T-helper 2 cell (primary cell): ENCODE measurements around the gene SAMD4B.
A peak's percentile ranks its signal among the peaks of the same experiment; 100 is the strongest.
"Not testable (repeated sequence)": the region's sequence is repeated elsewhere in the genome, so short reads cannot be mapped to it uniquely, and the experiment has no call there.

Experiments used
- DNase-seq, 5 experiments: peaks; one replicate each; pipeline versions ENCODE4 v3.0.0 to v3.0.0-alpha.2; 2012 to 2022

SAMD4B gene

DNA sequence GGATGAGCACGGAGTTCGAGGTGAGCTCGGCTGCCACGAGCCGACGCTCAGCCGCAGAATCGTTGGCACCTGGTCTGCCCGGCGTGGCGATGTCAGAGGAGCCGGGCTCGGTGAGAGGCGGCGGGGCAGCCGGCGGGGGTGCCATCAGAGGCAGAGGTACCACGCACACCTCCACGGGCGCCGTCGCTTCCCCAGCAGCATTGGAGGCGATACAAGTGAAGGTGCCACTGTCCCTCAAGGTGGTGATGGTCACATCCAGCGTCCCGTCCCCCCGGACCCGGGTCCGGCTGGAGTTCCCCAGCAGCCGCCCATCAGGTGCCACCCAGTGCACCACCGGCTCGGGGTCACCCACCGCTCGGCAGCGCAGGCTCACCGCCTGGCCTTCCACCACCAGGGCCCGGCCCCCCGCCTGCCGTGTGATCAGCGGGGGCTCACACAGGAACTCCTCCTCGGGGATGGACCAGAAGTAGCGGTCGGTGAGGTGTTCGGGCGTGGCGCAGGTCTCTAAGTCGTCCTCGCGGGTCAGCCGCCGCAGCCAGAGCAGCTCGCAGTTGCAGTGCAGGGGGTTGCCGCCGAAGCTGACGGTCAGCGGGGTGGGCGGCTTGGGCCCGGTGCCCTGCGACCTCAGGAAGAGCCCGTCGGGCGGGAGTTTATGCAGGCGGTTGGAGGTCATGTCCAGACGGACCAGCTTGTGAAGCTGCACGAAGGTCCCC is 28.0 kb upstream of the SAMD4B start:
- no peak for DNase-seq

DNA sequence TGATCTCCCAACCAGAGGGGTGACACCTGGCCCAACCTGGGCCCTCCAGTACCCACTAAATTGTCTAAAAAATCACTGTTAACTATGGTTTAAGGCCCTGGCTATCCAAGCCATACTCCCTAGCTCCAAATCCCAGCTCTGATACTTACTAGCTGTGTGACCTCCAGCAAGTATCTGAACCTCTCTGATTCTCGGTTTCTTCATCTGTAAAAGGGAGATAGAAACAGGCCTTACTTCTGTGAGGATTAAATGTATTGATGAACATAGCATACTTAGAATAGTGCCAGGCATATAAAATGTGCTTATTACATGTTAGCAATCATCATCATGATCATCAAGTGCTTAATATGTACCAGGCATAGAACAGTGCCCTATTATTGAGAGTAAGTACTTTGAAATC is 26.3 kb upstream of the SAMD4B start:
- no peak for DNase-seq

DNA sequence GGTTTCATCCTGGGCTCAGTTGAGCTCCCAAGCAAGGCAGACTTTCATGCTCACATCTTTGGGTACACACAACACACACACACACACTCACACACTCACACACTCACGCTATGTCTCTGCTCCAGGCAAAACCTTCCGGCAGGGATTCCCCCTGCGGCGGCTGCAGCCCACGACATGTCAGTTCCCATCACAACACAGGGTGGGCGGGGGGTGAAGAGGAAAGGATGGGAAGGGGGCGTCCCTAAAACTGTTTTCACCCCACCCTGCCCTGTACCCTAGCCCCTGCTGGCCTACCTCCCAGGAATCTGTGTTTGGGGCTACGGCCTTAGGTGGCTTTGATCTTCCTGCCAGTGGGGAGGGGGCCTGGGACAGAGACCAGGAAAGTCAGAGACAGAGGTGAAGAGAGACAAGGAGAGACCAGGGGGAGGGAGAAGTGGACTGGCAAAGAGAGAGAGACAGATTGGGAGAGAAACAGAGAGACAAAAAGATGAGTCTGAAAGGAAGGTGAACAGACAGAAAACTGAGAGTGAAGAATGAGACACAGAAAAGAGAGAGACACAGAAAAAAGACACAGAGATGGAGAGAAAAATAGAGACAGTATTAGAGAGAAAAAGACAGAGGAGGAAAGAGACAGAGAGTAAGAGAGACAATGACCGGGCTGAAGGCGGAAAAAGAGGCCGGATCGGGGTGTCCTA is 25.4 kb upstream of the SAMD4B start:
- no peak for DNase-seq

DNA sequence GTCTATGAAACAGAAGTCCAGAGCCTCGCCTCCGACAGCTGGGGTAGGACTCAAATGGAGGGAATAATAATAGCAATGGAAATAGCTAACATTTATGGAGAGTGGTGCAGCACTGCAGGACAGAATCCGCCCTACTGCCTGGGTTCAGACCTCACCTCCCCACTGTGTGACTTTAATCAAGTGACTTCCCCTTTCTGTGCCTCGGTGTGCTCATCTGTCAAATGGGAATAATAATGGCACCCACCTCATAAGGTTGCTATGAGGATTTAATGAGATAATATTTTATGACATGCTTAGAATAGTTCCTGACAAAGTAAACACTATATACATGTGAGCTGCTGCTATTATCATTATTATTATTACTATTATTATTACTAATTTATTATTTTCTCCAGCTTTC is 24.7 kb upstream of the SAMD4B start:
- no peak for DNase-seq

DNA sequence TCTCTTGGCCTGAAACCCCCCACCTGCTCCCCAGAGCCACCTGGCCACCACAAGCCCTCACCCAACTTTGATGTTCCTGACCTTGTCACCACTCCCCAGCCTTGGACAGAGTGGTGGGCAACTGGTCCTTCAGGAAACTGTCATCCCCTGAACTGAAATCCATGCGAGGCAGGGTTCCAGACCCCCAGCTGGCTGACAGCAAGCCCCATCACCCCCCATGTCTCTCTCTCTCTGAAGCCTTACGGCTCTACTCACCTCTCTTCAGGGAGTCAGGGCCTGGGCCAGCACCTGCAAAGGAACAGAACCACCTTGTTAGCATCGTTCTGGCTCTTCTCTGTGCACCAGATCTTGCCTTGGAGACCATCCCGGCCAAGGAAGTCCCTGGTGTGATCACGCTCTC is 24.1 kb upstream of the SAMD4B start:
- no peak for DNase-seq

DNA sequence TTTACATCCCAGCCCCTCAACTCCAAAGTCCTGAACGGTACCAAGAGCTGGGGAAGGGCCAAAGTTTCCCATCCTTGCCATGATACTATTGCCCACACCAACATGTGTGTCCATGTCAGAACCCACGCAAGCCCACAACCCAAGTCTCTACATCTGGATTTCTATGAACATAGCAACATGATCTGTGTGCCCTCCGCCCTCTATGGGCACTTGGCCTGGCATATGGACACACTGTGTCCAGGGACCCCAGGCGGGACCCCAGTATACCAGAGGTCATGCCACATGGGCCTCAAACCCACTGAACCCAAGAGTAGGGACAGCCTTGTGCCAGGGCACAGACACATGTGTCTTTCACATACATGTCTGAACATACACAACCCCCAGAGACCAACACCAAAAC is 23.5 kb upstream of the SAMD4B start:
- no peak for DNase-seq

DNA sequence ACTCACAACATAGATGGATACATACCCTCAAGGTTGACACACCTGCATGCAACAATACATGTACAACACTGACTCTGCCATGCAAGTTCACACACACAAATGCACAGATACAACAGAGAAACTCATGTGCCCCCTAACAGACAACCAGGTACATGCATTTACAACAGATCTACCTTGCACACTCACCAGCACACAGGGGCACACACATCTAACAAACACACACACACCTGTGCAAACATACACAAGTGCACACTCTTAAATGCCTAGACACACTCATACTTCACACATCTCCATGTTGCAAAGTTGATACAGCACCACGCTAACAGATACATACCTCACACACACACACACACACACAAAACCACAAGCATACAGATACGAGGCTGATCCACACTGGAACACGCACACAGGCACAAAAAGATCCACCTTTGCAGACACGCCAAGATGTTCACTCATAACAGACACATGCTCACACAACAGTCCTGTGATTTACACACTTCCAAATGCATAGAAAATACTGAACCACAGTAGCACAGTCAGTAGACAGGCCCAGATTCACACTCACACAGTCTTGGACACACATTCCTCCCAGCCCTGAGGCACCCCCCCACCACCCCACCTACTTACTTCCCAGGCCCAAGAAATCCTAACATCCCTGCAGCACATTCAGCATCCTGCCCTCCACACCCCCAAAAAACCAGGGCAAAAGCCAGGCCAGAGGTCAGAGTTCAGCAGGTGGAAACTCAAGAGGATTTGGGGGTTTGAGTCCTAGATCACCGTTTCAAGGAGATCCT is 22.9 kb upstream of the SAMD4B start:
- no peak for DNase-seq

DNA sequence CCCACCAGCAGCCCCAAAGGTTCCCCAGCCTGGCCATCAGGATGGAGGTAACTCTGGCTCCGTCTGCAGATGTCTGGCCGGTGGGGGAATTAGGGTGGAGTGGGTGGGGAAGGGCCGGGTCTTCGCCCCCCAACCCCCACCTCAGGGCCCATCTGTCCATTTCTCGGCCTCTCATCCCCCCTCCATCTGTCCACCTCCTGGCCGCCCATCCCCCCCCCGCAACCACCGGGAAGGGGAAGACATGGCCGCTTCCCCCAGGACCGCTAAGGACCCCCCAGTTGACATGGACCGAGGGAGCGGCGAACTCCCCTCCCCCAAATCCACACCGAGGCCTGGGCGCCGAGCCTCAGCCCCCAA is 22.4 kb upstream of the SAMD4B start:
- DNase-seq = no peak

DNA sequence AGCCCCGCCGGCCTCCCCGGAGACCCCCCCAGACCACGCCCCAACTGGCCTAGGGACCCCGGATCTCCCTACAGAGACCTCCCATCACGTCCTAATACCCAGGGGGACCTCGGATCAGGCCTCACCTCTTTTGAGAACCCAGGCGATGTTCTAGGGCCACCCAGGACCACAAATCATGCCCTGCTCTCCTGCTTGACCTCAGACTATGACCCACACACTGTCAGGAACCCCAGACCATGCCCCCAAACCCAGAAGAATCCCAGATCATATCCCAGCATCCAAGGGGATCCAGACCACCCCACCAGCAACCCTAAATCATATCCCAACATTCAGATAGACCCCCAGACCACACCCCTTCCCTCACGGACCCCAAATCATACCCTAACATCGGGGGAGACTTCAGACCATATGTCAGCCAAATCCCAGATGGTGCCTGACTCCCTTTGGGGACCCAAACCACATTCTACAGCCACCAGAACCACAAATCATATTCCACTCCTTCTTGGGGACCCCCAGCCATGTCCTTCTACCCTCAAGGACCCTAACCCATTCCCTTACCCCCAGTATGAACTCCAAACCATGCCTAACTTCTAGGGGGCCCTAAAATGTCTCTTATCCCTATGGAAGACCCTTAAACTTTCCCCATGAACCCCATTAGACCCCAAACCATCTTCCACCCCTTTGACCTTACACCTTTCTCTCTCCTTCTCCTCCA is 20.9 kb upstream of the SAMD4B start:
- DNase-seq = no peak

DNA sequence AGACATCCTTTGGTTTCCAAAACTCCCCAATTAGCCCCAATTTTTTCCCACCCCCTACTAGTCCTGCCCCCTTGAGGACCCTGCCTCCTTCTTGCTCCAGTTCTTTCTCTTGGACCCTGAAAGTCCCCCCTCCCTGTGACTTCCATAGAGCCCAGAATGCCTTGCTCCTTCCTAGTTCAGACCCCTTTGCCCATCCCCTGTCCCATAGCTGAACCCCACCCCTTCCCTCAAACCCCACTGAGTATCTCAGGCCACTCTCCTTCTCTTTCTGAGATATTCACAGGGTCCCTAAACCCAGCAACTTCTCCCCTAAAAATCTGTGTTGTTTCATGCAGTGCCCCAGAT is 20.4 kb upstream of the SAMD4B start:
- no peak for DNase-seq

DNA sequence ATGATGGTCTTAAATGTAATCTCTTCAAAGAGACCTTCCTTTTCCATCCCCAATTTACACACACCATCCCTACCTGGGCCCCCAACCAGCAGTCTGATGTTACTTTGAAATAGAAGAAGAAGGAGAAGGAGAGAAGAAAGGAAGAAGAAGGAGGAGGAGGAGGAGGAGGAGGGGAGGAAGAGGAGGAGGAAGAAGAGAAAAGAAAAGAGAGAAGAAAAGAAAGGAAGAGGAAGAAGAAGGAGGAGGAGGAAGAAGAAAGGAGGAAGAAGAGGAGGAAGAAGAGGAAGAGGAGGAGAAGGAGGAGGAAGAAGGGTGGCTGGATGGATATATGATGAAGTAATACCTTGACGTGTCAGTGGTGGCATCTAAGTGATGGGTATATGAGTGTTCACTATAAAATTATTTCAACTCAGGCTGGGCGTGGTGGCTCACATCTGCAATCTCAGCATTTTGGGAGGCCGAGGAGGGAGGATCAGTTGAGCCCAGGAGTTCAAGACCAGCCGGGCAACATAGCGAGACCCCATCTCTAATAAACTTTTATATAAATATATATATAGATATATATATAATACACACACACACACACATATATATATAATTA is 17.9 kb upstream of the SAMD4B start:
- DNase-seq = no peak

DNA sequence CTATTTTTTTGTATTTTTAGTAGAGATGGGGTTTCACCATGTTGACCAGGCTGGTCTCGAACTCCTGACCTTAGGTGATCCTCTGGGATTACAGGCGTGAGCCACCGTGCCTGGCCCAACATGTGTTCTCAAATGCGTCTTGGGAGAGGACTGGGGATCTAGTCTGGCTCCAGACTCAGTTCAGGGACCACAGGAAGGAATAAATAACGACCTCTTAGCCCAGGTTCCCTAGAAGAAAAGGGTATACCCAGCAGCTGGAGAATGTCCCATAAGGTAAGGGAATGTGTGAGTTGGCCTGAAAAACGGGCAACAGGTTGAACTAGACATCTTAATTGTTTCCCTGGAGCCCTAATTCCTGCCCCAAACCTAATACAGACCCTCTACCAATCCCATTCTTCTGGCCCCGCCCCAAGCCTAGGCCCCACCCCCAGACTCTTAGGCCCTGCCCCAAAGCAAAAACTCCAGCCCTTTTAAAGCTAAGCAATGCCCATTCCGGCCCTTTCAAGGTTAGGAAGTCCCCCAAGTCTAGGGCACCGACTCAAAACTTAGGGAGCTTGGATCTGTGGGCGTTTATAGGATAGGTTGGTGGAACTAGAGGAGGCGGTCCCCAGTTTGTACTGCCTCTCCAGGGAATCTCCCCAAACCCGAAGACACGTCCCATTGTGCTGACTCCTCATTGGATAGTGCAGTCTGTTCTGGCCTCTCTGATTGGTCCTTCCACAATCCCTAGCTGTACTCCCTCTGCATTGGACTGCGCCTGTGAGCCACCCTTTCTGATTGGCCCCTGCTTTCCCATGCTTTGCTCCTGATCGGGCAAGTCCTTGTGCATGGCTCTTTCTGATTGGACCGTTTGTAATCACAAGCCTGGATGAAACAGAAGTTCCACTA is 16.2 kb upstream of the SAMD4B start:
- DNase-seq = peak in 1 of 5 experiments; percentile 34

DNA sequence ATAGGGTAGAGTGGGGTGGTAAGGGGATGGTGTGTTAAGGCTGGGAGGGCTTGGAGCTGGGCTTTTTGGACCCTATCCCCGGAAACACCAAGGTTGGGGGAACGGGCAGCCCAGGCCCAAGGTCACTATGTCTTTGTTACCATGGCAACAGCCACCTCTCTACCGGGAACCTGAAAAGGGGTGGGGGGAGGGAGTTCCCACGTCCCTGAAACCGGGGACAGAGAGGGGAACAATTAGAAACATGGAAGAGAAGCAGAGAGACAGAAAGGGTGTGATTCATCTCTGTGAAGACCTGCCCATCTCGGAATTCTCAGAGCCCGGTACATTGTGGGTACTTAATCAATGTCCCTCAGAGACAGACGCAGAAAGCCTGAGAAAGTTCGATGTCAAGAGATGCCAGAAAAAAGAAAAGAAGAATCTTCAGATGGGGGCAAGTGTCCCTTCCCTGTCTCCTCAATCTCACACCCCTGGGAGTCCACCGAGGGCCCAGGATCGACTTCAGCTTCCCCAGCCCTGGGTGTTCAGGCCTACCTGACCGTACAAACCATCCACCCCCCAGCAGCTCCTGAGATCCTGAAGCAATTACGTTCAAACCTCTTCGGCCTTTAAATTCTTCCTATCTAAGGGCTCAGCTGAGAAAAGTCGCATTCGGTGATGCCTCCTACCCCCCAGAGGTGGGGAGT is 14.7 kb upstream of the SAMD4B start:
- no peak for DNase-seq

DNA sequence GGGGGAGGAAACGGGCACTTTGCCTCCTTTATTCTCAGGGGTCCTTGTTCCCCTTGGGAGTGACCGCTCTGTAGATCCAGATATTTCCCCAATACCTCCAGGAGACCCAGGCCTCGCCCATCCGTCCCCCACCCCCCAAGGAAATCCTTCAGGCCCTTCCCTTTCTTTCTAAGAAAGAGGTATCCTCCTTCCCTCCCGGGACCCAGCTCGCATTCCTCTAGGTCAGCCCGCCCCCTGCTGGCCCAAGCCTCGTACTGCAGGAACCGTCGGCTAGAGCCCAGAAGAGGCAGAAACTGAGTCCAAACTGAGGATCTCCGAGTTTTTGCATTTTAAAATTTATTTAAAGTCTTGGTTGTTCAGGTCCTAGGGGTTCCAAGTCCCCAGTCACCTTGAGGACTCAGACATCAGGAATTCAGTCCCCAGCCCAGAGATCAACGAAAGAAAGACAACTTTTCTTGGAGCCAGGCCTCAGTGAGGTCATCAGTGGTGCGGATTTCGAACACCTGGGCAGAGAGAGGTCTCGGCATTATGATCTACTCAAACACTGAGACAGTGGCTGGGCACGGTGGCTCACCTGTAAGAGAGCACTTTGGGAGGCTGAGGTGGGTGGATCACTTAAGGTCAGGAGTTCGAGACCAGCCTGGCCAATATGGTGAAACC is 14.0 kb upstream of the SAMD4B start:
- DNase-seq = peak; percentile 59 to 80 (median 71)

DNA sequence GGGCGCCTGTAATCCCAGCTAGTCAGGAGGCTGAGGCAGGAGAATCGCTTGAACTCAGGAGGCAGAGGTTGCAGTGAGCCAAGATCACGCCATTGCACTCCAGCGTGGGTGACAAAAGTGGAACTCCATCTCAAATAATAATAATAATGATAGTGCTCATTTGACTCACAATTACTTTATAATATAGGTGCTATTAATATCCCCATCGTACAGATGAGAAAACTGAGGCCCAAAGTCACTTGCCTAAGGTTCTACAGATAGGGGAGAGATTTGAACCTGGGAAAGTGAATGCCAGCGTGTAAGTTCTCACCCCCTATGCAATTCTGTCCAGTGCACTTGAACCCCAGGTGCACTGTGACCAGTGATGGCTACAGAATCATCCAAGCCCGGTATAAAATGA is 12.3 kb upstream of the SAMD4B start:
- DNase-seq = no peak

DNA sequence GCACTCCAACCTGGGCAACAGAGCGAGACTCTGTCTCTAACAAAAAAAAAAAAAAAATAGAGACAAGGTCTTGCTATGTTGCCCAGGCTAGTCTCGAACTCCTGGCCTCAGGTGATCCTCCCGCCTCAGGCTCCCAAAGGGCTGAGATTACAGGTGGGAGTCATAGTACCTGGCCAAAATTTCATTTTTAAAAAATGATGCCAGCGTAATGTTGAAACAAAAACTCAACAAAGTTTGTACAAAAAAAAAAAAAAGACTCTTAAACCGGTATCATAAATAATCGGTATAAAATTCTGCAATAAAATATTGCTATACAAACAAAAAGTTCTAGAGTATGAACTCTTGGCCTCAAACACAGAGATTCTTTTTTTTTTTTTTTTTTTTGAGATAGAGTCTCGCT is 9.9 kb upstream of the SAMD4B start:
- DNase-seq = no peak

DNA sequence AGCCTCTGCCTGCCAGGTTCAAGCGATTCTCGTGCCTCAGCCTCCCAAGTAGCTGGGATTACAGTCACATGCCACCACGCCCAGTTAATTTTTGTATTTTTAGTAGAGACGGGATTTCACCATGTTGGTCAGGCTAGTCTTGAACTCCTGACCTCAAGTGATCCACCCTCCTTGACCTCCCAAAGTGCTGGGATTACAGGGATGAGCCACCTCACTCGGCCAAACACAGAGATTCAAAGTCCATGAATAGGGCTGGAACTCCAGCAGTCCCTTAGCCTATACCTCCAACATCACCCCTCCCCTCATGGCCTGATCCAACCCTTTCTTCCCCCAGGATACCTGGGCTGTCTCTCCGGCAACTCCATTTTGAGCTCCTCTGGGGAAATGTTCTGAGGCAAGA is 9.5 kb upstream of the SAMD4B start:
- not testable (repeated sequence) for DNase-seq

DNA sequence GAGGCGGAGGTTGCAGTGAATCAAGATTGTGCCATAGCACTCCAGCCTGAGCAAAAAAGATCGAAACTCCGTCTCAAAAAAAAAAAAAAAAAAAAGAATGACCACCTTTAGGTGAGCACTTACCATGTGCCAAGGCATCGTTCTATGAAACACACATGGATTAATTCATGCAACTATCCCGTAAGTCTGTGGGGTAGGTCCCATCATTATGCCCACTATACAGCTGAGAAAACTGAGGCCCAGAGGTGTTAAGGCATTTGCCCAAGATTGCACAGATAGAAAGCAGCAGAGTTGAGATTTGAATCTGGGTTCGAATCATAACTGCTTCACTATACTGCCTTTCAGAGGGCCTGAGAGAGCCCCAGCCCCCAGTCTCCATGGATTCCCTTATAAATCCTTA is 8.7 kb upstream of the SAMD4B start:
- DNase-seq = no peak

DNA sequence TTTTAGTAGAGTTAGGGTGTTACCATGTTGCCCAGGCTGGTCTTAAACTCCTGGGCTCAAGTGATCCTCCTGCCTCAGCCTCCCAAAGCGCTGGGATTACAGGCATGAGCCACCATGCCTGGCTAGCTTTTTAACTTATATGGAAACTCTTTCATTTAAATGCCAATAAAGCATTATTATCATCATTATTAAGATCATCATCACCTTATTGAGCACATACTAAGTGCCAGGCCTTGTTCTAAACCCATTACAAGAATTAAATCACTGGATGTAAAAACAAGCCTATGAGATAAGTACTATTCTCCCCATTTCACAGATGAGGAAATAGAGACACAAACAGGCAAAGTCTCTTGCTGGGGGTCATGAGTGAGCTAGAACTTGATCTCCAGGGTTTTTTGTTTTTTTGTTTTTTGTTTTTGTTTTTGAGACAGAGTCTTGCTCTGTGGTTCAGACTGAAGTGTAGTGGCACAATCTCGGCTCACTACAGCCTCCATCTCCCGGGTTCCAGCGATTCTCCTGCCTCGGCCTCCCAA is 7.7 kb upstream of the SAMD4B start:
- no peak for DNase-seq

DNA sequence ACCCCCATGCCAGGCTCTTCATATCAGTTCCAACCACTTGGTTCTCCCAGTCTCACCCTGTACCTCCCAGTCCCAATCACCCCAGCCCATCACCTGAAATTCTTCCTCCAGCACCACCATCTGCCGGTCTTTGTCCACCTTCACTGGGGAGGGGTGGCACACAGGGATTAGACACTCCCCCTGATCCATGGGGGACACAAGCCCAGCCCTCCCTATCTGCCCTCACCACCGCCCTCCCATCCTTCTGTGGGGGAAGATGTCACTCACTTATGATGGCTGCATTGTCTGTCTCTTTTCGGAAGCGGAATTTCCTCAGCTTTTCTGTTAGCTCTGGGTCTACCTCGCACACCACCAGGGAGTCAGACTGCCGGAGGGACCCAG is 7.1 kb upstream of the SAMD4B start:
- DNase-seq = peak in 1 of 5 experiments; percentile 67

DNA sequence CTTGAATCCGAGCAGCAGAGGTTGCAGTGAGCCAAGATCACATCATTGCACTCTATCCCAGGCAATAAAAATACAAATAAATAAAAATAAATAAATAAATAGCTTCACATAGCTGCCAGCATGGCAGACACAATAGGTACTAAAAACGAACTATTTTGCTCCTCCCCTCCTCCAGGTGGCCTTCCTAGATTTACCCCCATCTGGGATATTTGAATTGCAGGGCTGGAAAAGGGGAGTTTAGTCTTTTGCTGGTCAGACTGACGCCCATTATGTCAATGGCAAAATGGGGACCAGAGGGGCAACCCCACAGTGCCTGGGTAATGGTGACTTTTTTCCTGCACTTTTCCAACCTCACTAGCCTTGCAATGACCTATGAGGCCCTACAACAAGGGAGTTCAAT is 5.7 kb upstream of the SAMD4B start:
- DNase-seq = no peak
